GM23248 (cell line): ENCODE results near the gene TRAF3. TPM values are rescaled to one million over a fixed set of nuclear protein-coding genes. Genes with fewer than 3 reads are reported as not detected.

Source experiments
- DNase-seq: peaks from one replicate; pipeline ENCODE4 v3.0.0-alpha.2; 2015
- H2AFZ ChIP-seq: fragments of 200-600 bp; sonication (generic); 2 replicates; pipeline ENCODE4 v1.6.1; 2016; ENCODE audit warnings: antibody characterized with exemption
- H3F3A ChIP-seq: fragments of 200-600 bp; sonication (generic); 2 replicates; pipeline ENCODE4 v1.6.1; 2016; ENCODE audit warnings: mild to moderate bottlenecking, antibody characterized with exemption, mixed run types; ENCODE audit not compliant: insufficient read depth
- H3K27ac ChIP-seq: fragments of 200-600 bp; sonication (generic); 2 replicates; pipeline ENCODE4 v1.5.1; 2016; ENCODE audit warnings: mild to moderate bottlenecking
- H3K27me3 ChIP-seq: fragments of 200-600 bp; sonication (generic); replicated peaks from 2 replicates; pipeline ENCODE4 v1.6.1; 2016; ENCODE audit warnings: mild to moderate bottlenecking; ENCODE audit not compliant: insufficient read depth
- H3K36me3 ChIP-seq: fragments of 200-600 bp; sonication (generic); 2 replicates; pipeline ENCODE4 v1.6.1; 2016; ENCODE audit warnings: low read depth, mild to moderate bottlenecking
- H3K4me1 ChIP-seq: fragments of 200-600 bp; sonication (generic); 2 replicates; pipeline ENCODE4 v1.6.1; 2016; ENCODE audit warnings: mild to moderate bottlenecking; ENCODE audit not compliant: insufficient read depth
- H3K4me2 ChIP-seq: fragments of 200-600 bp; sonication (generic); one replicate; pipeline ENCODE4 v1.6.1; 2016; ENCODE audit warnings: mild to moderate bottlenecking; ENCODE audit not compliant: unreplicated experiment
- H3K4me3 ChIP-seq: fragments of 200-600 bp; sonication (generic); 2 replicates; pipeline ENCODE4 v1.5.1; 2016; ENCODE audit warnings: mild to moderate bottlenecking
- H3K79me2 ChIP-seq: fragments of 200-600 bp; sonication (generic); 2 replicates; pipeline ENCODE4 v1.6.1; 2016; ENCODE audit warnings: mild to moderate bottlenecking; ENCODE audit not compliant: insufficient read depth
- H3K9ac ChIP-seq: fragments of 200-600 bp; sonication (generic); 2 replicates; pipeline ENCODE4 v1.6.1; 2016; ENCODE audit warnings: mild to moderate bottlenecking
- H3K9me2 ChIP-seq: fragments of 200-600 bp; sonication (generic); 2 replicates; pipeline ENCODE4 v1.6.1; 2016; ENCODE audit warnings: mixed run types, mild to moderate bottlenecking, moderate library complexity; ENCODE audit not compliant: insufficient read depth
- H3K9me3 ChIP-seq: fragments of 200-600 bp; sonication (generic); one replicate; pipeline ENCODE4 v1.6.1; 2017; ENCODE audit warnings: low read depth
- H4K20me1 ChIP-seq: fragments of 200-600 bp; sonication (generic); 2 replicates; pipeline ENCODE4 v1.6.0; 2016; ENCODE audit not compliant: insufficient read depth
- EZH2 ChIP-seq: fragments of 200-600 bp; sonication (generic); IDR thresholded peaks from 2 replicates; pipeline ENCODE4 v1.6.1; 2018; ENCODE audit warnings: antibody characterized with exemption, mild to moderate bottlenecking; ENCODE audit not compliant: insufficient read depth, poor library complexity, severe bottlenecking
- EZH2phosphoT487 ChIP-seq: fragments of 200-600 bp; sonication (generic); IDR thresholded peaks from 2 replicates; pipeline ENCODE4 v1.6.1; 2018; ENCODE audit warnings: antibody characterized with exemption, moderate library complexity, mild to moderate bottlenecking, low read depth; ENCODE audit not compliant: insufficient read depth
- WGBS, 2 experiments: methylation state at CpG; one replicate each; pipeline ENCODE4 v1.1.6; 2015 to 2017; ENCODE audit warnings: low lambda C conversion rate in 2 of 2, low coverage in 1 of 2; ENCODE audit errors: missing lambda C conversion rate in 2 of 2; 5-methylcytosine and 5-hydroxymethylcytosine counted together
- in situ Hi-C: fragments of 300-500 bp; cut with MboI; formaldehyde crosslinking; loops from 2 replicates; pipeline ENCODE4 v1.15.0; 2020
- polyA plus RNA-seq: library from polyadenylated mRNA; unstranded; fragments of >200 nt; fragmentation: Nextera tagmentation; extraction: Ambion mirVana; gene quantifications from 2 replicates; pipeline ENCODE4 v1.2.1, GENCODE V29; 2016
- total RNA-seq: library from RNA; depleted of rRNA; stranded (reverse); fragments of >200 nt; shearing (Covaris generic); gene quantifications from 2 replicates; pipeline ENCODE4 v1.2.3, GENCODE V29; 2014

The TRAF3 gene
- total and polyA plus RNA-seq, 2 experiments from 2014 or later: 7.9 to 17.9 TPM

DNA sequence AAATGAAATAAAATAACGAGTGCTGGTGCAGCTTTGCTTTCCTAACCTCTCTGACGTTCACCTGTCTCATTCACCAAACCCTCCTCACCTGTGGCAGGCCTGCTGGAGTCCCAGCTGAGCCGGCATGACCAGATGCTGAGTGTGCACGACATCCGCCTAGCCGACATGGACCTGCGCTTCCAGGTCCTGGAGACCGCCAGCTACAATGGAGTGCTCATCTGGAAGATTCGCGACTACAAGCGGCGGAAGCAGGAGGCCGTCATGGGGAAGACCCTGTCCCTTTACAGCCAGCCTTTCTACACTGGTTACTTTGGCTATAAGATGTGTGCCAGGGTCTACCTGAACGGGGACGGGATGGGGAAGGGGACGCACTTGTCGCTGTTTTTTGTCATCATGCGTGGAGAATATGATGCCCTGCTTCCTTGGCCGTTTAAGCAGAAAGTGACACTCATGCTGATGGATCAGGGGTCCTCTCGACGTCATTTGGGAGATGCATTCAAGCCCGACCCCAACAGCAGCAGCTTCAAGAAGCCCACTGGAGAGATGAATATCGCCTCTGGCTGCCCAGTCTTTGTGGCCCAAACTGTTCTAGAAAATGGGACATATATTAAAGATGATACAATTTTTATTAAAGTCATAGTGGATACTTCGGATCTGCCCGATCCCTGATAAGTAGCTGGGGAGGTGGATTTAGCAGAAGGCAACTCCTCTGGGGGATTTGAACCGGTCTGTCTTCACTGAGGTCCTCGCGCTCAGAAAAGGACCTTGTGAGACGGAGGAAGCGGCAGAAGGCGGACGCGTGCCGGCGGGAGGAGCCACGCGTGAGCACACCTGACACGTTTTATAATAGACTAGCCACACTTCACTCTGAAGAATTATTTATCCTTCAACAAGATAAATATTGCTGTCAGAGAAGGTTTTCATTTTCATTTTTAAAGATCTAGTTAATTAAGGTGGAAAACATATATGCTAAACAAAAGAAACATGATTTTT lies 128.2 kb downstream of the TRAF3 start:
- H3K4me2 ChIP-seq: no peak overlapping the region
- TF ChIP-seq EZH2phosphoT487: no peak
- TF ChIP-seq EZH2: no peak
- no peak overlapping the region for H3K4me3 ChIP-seq
- no peaks in the 10 kb centered on the region for H4K20me1 ChIP-seq
- no peak for DNase-seq
- no peaks in the 10 kb centered on the region for H3K79me2 ChIP-seq
- H2AFZ ChIP-seq: no peak overlapping the region
- H3K9ac ChIP-seq: no peak overlapping the region
- no peaks in the 10 kb centered on the region for H3K9me3 ChIP-seq
- no peaks in the 10 kb centered on the region for H3K9me2 ChIP-seq
- in situ Hi-C loops: no loop called here
- no peaks in the 10 kb centered on the region for H3K36me3 ChIP-seq
- no peaks in the 10 kb centered on the region for H3K27me3 ChIP-seq
- no peaks in the 10 kb centered on the region for H3K4me1 ChIP-seq
- H3K27ac ChIP-seq: no peak overlapping the region
- no peaks in the 10 kb centered on the region for H3F3A ChIP-seq
- 96% methylated on average over 38 of the region's 38 CpGs for WGBS, 2 experiments

DNA sequence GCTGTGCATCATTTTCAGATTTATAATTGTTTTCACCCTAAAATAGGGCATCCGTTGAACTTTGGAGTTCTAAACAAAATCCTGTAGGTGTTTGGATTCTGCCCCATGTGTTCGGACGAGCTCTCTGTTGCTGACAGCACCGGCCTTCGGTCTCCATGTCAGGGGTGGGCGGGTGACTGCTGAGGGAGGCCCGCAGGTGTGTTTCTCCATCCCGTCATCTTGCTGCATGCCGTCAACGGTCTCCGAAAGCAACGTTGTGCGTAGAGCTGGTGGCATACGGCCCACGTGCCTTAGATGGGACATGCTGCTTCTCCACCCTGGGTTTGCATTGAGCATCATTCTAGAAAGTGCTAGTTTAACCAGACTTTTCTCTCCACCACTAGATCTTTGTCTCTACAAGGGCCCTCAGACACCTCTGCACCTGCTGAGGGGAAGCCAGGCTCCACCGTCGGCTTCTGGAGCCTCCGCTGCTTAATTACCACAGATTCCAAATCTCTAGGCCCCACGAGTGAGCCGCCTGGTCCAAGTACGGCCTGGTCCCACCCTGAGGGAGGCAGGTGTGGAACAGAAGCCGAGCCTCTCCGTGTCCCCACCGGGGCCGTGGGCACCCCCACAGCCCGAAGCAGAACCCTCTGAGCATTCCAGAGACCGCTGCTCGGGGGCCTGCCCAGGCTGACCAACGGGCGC lies 129.5 kb downstream of the TRAF3 start:
- Histone ChIP-seq H3K79me2 (no peaks in the 10 kb centered on the region), H2AFZ (no peak overlapping the region), H3F3A (no peaks in the 10 kb centered on the region), H3K9ac (no peak overlapping the region), H3K9me3 (no peaks in the 10 kb centered on the region), H3K36me3 (no peaks in the 10 kb centered on the region), H3K27me3 (no peaks in the 10 kb centered on the region), H3K4me3 (no peak overlapping the region), H3K4me1 (no peaks in the 10 kb centered on the region), H3K4me2 (no peak overlapping the region), H3K9me2 (no peaks in the 10 kb centered on the region), H3K27ac (no peak overlapping the region), H4K20me1 (no peaks in the 10 kb centered on the region)
- DNase-seq: no peak
- WGBS, 2 experiments: 98% methylated on average over 30 of the region's 30 CpGs
- no peak for TF ChIP-seq EZH2
- no peak for TF ChIP-seq EZH2phosphoT487
- in situ Hi-C loops: no loop called here

- WGBS, 2 experiments: 96 to 97% methylated on average over 24 to 28 of the region's 33 CpGs
- H3K4me2 ChIP-seq: no peak overlapping the region
- no peak overlapping the region for H3K27ac ChIP-seq
- H2AFZ ChIP-seq: no peak overlapping the region
- DNase-seq: no peak
- no peaks in the 10 kb centered on the region for H3K36me3 ChIP-seq
- no peaks in the 10 kb centered on the region for H3K4me1 ChIP-seq
- H4K20me1 ChIP-seq: no peaks in the 10 kb centered on the region
- TF ChIP-seq EZH2phosphoT487 (no peak), EZH2 (no peak)
- no peaks in the 10 kb centered on the region for H3K9me3 ChIP-seq
- H3K9ac ChIP-seq: no peak overlapping the region
- H3K4me3 ChIP-seq: no peak overlapping the region
- no peaks in the 10 kb centered on the region for H3K9me2 ChIP-seq
- no peaks in the 10 kb centered on the region for H3K79me2 ChIP-seq
- H3F3A ChIP-seq: no peaks in the 10 kb centered on the region
- no peaks in the 10 kb centered on the region for H3K27me3 ChIP-seq
- in situ Hi-C loops: no loop called here
These were observed 130.1 kb downstream of the TRAF3 start for GRCh38 chr14:102907303-102907844.

DNA sequence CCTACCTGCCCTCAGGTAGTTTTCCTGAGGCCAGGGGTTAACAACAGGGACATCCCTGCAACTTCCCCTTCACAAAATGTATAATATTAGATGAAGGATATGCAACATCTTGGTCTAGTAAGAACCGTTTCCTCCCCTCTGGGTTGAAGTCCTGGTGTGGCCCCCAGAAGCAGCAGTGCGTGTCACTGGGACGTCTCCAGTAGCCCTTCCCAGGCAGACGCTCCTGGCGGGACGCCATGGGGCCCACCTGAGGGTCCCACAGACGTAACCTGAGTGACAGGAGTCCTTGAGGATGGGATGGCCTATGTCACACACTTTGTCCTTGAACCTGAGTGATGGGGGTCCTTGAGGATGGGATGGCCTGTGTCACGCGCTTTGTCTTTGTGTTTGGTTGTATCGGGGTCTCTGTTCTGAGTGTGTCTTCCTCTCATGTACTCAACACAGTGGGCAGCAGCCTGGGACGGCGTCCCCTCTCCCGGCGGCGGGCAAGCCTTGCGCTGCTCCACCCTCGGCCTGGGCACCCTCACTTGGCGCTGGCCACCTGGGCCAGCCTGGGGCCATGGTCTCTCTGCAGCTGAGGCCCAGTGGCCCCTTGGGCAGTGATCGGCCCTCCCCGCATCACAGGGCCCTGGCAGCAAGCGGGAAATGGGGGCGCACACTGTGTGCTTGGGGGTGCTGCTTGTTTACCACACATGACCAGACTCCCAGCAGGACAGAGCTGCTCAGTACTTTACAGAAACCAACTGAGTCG lies 130.9 kb downstream of the TRAF3 start:
- H3K4me1 ChIP-seq: no peaks in the 10 kb centered on the region
- no peak overlapping the region for H3K4me3 ChIP-seq
- no peaks in the 10 kb centered on the region for H3K79me2 ChIP-seq
- H3K4me2 ChIP-seq: no peak overlapping the region
- no peaks in the 10 kb centered on the region for H3F3A ChIP-seq
- H2AFZ ChIP-seq: no peak overlapping the region
- H3K9me2 ChIP-seq: no peaks in the 10 kb centered on the region
- no peak overlapping the region for H3K9ac ChIP-seq
- TF ChIP-seq EZH2 (no peak), EZH2phosphoT487 (no peak)
- 86 to 89% methylated on average over 23 of the region's 23 CpGs for WGBS, 2 experiments
- H3K27ac ChIP-seq: no peak overlapping the region
- in situ Hi-C loops: no loop called here
- H4K20me1 ChIP-seq: no peaks in the 10 kb centered on the region
- H3K36me3 ChIP-seq: no peaks in the 10 kb centered on the region
- no peaks in the 10 kb centered on the region for H3K9me3 ChIP-seq
- DNase-seq: no peak
- no peaks in the 10 kb centered on the region for H3K27me3 ChIP-seq
